Erythroblast (primary cell): ENCODE data around the gene OGFRL1.

Experiments used
- GATA1 ChIP-seq: IDR thresholded peaks from 2 replicates; pipeline ENCODE4 v1.6.1; 2011; ENCODE audit warnings: low read depth, mild to moderate bottlenecking, control low read depth, low read length, moderate library complexity
- POLR2A ChIP-seq: IDR thresholded peaks from 2 replicates; pipeline ENCODE4 v1.6.1; 2011; ENCODE audit warnings: mild to moderate bottlenecking, low read length

DNA sequence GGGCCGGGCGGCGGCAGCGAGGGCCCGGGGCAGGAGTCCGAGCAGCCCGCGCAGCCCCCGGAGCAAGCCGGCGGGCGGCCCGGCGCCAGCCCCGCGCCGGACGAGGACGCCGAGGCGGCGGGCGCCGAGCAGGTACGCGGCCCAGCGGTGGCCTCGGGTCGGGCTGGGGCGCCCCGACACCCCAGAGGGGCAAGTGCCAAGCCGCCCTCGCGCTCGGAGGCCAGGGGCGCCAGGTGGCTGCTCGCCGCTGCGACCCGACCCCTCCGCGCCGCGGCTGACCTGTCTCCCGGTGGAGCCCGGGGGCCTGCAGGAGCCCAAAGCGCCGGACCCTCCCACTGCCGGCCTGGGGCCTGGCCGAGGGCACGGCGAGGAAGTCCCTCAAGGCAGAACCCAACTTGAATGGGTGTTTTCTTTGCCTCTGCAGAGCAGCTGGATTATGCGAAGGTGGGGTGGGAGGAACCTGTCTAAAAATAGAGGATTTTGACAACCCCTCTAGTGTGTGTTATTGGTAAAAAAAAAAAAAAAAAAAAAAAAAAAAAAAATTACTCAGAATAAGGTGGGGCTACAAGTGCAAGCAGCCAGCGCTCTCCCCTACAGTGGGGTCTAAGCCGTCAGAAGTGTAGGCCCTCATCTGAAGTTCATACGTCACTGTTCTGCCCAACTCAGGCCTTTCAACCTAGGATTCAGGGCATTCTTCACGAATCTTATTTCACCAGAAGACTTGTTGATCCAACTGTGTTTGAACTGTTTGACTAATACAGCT is 609 bp downstream of the OGFRL1 start:
- TF ChIP-seq POLR2A (no peak), GATA1 (no peak)
